Vagina (tissue), 2 donors: ENCODE data around the gene ELMO1. TPM values are rescaled to one million over a fixed set of nuclear protein-coding genes. Genes with fewer than 3 reads are reported as not detected.

Experiments
- DNase-seq, 2 donors: peaks; one replicate each; pipeline ENCODE4 v3.0.0-alpha.2; 2017; ENCODE audit errors: extremely low spot score in 2 of 2
- H3K27ac ChIP-seq: fragments of 200-600 bp; sonication (generic); one replicate; pipeline ENCODE4 v1.5.1; 2019
- H3K27me3 ChIP-seq: fragments of 200-600 bp; sonication (generic); one replicate; pipeline ENCODE4 v1.5.1; 2019
- H3K36me3 ChIP-seq, 2 donors: fragments of 200-600 bp; sonication (generic); one replicate each; pipeline ENCODE4 v1.5.1; 2017 to 2019
- H3K4me1 ChIP-seq: fragments of 200-600 bp; sonication (generic); one replicate; pipeline ENCODE4 v1.5.1; 2019
- H3K4me3 ChIP-seq, 2 donors: fragments of 200-600 bp; sonication (generic); 1 replicate in 1 of 2; 2 replicates in 1 of 2; pipeline ENCODE4 v1.5.1; 2016 to 2019
- H3K9me3 ChIP-seq: fragments of 200-600 bp; sonication (generic); one replicate; pipeline ENCODE4 v1.5.1; 2019
- POLR2A ChIP-seq, 2 donors: fragments of 450-650 bp; IDR thresholded peaks; one replicate each; pipeline ENCODE4 v1.6.1; 2017; ENCODE audit warnings: antibody characterized with exemption in 2 of 2, mild to moderate bottlenecking in 2 of 2, moderate library complexity in 2 of 2
- POLR2AphosphoS5 ChIP-seq, 2 donors: sonication (generic); formaldehyde crosslinking; IDR thresholded peaks; one replicate each; pipeline ENCODE4 v1.9.0; 2017; ENCODE audit warnings: antibody characterized with exemption in 2 of 2, mild to moderate bottlenecking in 2 of 2, low read depth in 1 of 2; ENCODE audit not compliant: insufficient read depth in 1 of 2
- intact Hi-C: fragments of 100-400 bp; cut with DNase I; formaldehyde crosslinking; loops from one replicate; pipeline ENCODE4 v1.15.1; 2023
- total RNA-seq: library from RNA; depleted of rRNA; stranded (reverse); fragments of >200 nt; gene quantifications from one replicate; pipeline ENCODE4 v1.2.3, GENCODE V29; 2016
- TF ChIP-seq, protein P1 (sequence below), 3 experiments: fragments of 450-650 bp in 2 of 3; fragments of 200-600 bp in 1 of 3; sonication (generic) in 1 of 3; IDR thresholded peaks; one replicate each; pipeline ENCODE4 v1.5.1; 2017 to 2019; ENCODE audit warnings: antibody characterized with exemption in 3 of 3, mild to moderate bottlenecking in 2 of 3, moderate library complexity in 2 of 3

Gene ELMO1
- total RNA-seq, 1 donor from 2014 or later = 74.4 TPM

DNA sequence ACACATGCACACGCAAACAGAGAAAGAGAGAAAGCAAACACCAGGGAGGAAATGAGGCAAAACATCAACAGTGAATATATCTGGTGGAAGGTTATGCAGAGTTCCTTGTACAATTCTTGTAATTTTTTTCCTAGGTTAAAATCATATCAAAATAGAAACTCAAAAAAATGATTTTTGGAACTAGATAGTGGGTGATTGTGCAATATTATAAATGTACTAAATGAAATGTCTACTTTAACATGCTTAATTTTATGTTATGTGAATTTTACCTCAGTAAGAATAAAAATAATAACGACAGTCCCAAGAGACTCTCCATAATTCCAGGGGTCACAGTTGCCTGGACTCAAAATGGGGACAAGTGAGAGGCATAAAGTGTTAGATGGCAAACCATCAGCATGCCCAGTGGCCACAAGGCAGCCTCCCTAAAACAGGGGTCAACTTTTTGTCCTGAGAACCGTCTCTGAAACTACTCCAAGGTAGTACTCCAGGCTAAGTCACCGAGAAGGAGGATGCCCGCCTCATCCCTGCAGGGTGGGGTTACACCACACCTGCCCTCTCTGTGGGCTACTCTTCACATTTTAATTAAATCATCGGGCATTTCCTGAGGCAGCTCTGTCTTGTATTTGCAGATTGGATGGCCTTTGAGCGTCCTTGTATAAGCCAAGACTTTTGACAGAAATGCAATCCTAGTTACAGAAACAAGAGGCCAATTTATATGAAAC is 267.7 kb downstream of the ELMO1 start:
- Histone ChIP-seq H3K27ac (no peak overlapping the region), H3K9me3 (no peaks in the 10 kb centered on the region), H3K4me1 (peaks cover 6% of the 10 kb centered on the region), H3K36me3 (no peaks in the 10 kb centered on the region), H3K27me3 (no peaks in the 10 kb centered on the region), H3K4me3 (no peak overlapping the region)
- no peak for DNase-seq
- TF ChIP-seq POLR2AphosphoS5 (IDR thresholded peaks at IDR 0.05; ENCODE audit: insufficient read depth in 1 of 2, low read depth in 1 of 2) = no peak
- TF ChIP-seq, protein P1, sequence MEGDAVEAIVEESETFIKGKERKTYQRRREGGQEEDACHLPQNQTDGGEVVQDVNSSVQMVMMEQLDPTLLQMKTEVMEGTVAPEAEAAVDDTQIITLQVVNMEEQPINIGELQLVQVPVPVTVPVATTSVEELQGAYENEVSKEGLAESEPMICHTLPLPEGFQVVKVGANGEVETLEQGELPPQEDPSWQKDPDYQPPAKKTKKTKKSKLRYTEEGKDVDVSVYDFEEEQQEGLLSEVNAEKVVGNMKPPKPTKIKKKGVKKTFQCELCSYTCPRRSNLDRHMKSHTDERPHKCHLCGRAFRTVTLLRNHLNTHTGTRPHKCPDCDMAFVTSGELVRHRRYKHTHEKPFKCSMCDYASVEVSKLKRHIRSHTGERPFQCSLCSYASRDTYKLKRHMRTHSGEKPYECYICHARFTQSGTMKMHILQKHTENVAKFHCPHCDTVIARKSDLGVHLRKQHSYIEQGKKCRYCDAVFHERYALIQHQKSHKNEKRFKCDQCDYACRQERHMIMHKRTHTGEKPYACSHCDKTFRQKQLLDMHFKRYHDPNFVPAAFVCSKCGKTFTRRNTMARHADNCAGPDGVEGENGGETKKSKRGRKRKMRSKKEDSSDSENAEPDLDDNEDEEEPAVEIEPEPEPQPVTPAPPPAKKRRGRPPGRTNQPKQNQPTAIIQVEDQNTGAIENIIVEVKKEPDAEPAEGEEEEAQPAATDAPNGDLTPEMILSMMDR (IDR thresholded peaks at IDR 0.05) = no peak
- no peak for TF ChIP-seq POLR2A (IDR thresholded peaks at IDR 0.05)
- intact Hi-C loops = loop anchor here (5.0 kb wide), 1 partner anchor 214 kb away; no protein-coding TSS in a partner anchor

DNA sequence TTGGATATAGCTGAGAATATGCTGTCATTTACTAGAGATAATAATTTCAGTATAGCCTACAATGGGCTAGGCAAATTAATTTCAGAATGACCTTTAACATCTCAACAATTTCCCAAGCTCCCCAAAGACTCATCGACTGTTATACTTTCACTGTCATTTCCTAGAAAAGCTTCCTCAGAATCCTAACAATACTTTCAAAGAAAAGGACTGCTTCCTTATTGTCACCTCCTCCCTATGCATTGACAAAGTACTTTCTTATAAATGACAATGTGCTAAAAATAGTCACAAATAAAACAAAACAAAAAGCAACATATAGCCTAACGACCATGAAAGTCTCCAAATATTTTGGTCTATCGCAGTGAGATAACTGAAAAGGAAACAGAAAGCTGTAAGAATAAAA is 272.6 kb downstream of the ELMO1 start:
- Histone ChIP-seq H3K4me1 (no peaks in the 10 kb centered on the region), H3K4me3 (no peak overlapping the region), H3K36me3 (no peaks in the 10 kb centered on the region), H3K27me3 (no peaks in the 10 kb centered on the region), H3K27ac (no peak overlapping the region), H3K9me3 (no peaks in the 10 kb centered on the region)
- intact Hi-C loops = no loop called here
- DNase-seq = no peak
- TF ChIP-seq POLR2A (IDR thresholded peaks at IDR 0.05) (no peak), POLR2AphosphoS5 (IDR thresholded peaks at IDR 0.05; ENCODE audit: insufficient read depth in 1 of 2, low read depth in 1 of 2) (no peak)
- TF ChIP-seq, protein P1 (IDR thresholded peaks at IDR 0.05) = no peak

DNA sequence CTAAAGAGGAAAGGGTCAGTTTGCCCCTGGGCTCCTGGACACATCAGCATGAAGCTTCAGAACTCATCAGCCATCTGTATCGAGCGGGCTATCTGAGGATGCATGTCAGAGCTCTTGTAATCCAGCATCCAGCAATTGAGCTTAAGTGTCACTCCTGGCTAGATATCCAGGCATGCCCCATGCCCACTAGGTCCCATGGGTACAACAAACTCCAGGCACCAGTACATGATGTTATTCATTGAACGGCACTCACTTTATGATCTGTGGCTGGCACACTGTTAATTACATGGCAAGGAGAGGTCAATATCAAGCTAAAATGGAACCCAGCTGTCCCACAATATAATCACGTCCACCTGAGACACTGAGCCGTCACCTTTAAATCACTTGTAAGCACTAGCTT is 274.2 kb downstream of the ELMO1 start:
- intact Hi-C loops = no loop called here
- DNase-seq = no peak
- Histone ChIP-seq H3K27me3 (no peaks in the 10 kb centered on the region), H3K4me3 (no peak overlapping the region), H3K9me3 (no peaks in the 10 kb centered on the region), H3K36me3 (no peaks in the 10 kb centered on the region), H3K4me1 (no peaks in the 10 kb centered on the region), H3K27ac (no peak overlapping the region)
- TF ChIP-seq, protein P1 (IDR thresholded peaks at IDR 0.05) = no peak
- TF ChIP-seq POLR2AphosphoS5 (IDR thresholded peaks at IDR 0.05; ENCODE audit: insufficient read depth in 1 of 2, low read depth in 1 of 2) = no peak
- TF ChIP-seq POLR2A (IDR thresholded peaks at IDR 0.05) = no peak

DNA sequence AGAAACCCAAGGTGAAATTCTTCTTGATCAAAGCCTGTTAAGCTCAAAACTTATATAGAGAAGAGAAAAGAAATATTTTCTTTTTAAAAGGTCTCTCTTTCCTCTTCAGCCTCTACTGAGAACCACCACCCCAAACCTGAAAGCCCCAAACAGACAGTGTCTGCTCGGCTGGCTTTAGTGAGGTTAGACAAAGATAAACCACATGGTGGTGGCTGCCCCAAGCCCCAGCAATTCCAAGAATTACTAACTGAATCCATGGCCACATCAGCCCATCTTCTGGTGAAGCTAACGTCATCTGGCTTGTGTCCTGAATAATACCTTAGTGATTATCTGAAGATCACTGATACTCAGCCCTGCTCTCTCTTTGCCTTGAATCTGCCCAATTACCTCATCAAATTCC is 275.0 kb downstream of the ELMO1 start:
- no peaks in the 10 kb centered on the region for H3K27me3 ChIP-seq
- no peaks in the 10 kb centered on the region for H3K4me1 ChIP-seq
- H3K27ac ChIP-seq = no peak overlapping the region
- H3K36me3 ChIP-seq = no peaks in the 10 kb centered on the region
- intact Hi-C loops = no loop called here
- H3K4me3 ChIP-seq = no peak overlapping the region
- DNase-seq = no peak
- no peaks in the 10 kb centered on the region for H3K9me3 ChIP-seq
- TF ChIP-seq POLR2AphosphoS5 (IDR thresholded peaks at IDR 0.05; ENCODE audit: insufficient read depth in 1 of 2, low read depth in 1 of 2) (no peak), POLR2A (IDR thresholded peaks at IDR 0.05) (no peak)
- TF ChIP-seq, protein P1 (IDR thresholded peaks at IDR 0.05) = no peak

DNA sequence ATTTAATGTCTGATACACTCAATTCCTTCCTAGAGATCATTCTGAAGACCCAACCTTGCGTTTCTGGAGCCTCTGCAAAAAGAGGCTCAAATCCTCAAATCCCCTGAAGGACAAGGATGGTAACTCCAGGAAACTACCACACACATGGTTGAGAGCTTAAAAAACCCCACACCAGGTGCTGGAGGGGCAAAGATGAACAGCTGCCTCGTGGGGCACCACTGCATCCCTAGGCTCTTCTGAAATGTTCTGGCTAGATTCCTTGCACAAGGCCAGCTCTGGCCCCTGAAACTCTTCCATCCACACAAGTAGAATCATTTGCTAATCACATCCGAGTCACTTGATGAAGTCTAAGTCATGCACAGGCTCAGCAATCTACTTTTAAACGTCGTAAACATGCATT is 286.6 kb downstream of the ELMO1 start:
- TF ChIP-seq, protein P1 (IDR thresholded peaks at IDR 0.05) = no peak
- no peak for TF ChIP-seq POLR2AphosphoS5 (IDR thresholded peaks at IDR 0.05; ENCODE audit: insufficient read depth in 1 of 2, low read depth in 1 of 2)
- TF ChIP-seq POLR2A (IDR thresholded peaks at IDR 0.05) = no peak
- Histone ChIP-seq H3K36me3 (no peaks in the 10 kb centered on the region), H3K27me3 (no peaks in the 10 kb centered on the region), H3K4me3 (no peak overlapping the region), H3K4me1 (no peaks in the 10 kb centered on the region), H3K9me3 (no peaks in the 10 kb centered on the region), H3K27ac (no peak overlapping the region)
- no peak for DNase-seq
- intact Hi-C loops = no loop called here
